H9 (cell line): ENCODE measurements around the gene ZNF775. TPM values are rescaled to one million over a fixed set of nuclear protein-coding genes. Genes with fewer than 3 reads are reported as not detected.

Source experiments
- DNase-seq: peaks from one replicate; pipeline ENCODE4 v3.0.0-alpha.2; 2017
- H2AFZ ChIP-seq: one replicate; pipeline ENCODE4 v1.6.1; 2013; ENCODE audit warnings: mild to moderate bottlenecking, low read length, control low read depth, moderate library complexity
- H2AK5ac ChIP-seq: 2 replicates; pipeline ENCODE4 v1.6.1; 2013; ENCODE audit warnings: low read length, control low read depth, mixed read lengths; ENCODE audit not compliant: insufficient read length
- H2BK120ac ChIP-seq: one replicate; pipeline ENCODE4 v1.6.1; 2013; ENCODE audit warnings: low read depth, mild to moderate bottlenecking, low read length, control low read depth, inconsistent platforms; ENCODE audit not compliant: poor library complexity, severe bottlenecking
- H2BK12ac ChIP-seq: 2 replicates; pipeline ENCODE4 v1.6.1; 2013; ENCODE audit warnings: low read length, control low read depth, mixed read lengths, low read depth; ENCODE audit not compliant: insufficient read length
- H2BK15ac ChIP-seq: 2 replicates; pipeline ENCODE4 v1.6.1; 2013; ENCODE audit warnings: low read depth, low read length, control low read depth
- H2BK20ac ChIP-seq: one replicate; pipeline ENCODE4 v1.6.1; 2013; ENCODE audit warnings: low read depth, mild to moderate bottlenecking, low read length, control low read depth, inconsistent platforms; ENCODE audit not compliant: poor library complexity, severe bottlenecking
- H2BK5ac ChIP-seq: 2 replicates; pipeline ENCODE4 v1.6.1; 2013; ENCODE audit warnings: low read length, control low read depth, mixed read lengths; ENCODE audit not compliant: insufficient read length
- H3K14ac ChIP-seq: 2 replicates; pipeline ENCODE4 v1.6.1; 2013; ENCODE audit warnings: low read length, control low read depth; ENCODE audit not compliant: insufficient read depth
- H3K18ac ChIP-seq: 2 replicates; pipeline ENCODE4 v1.6.1; 2013; ENCODE audit warnings: low read depth, mild to moderate bottlenecking, mixed read lengths, low read length, control low read depth; ENCODE audit not compliant: insufficient read length
- H3K23ac ChIP-seq: 2 replicates; pipeline ENCODE4 v1.6.1; 2013; ENCODE audit warnings: low read length, control low read depth, mixed read lengths, low read depth; ENCODE audit not compliant: insufficient read length
- H3K23me2 ChIP-seq: 2 replicates; pipeline ENCODE4 v1.6.1; 2013; ENCODE audit warnings: low read depth, mild to moderate bottlenecking, mixed read lengths, low read length, control low read depth; ENCODE audit not compliant: insufficient read length, poor library complexity, severe bottlenecking
- H3K27ac ChIP-seq: 2 replicates; pipeline ENCODE4 v1.5.1; 2013; ENCODE audit warnings: low read length, control low read depth, mixed read lengths, low read depth; ENCODE audit not compliant: insufficient read length
- H3K27me3 ChIP-seq: 2 replicates; pipeline ENCODE4 v1.6.1; 2013; ENCODE audit warnings: low read length, control low read depth, inconsistent platforms; ENCODE audit not compliant: insufficient read depth
- H3K4ac ChIP-seq: 2 replicates; pipeline ENCODE4 v1.6.1; 2013; ENCODE audit warnings: low read depth, mild to moderate bottlenecking, control low read depth, inconsistent platforms, low read length, moderate library complexity
- H3K4me1 ChIP-seq: 2 replicates; pipeline ENCODE4 v1.6.1; 2013; ENCODE audit warnings: low read length, control low read depth, inconsistent platforms; ENCODE audit not compliant: insufficient read depth
- H3K4me2 ChIP-seq: 2 replicates; pipeline ENCODE4 v1.6.1; 2013; ENCODE audit warnings: low read length, control low read depth, mixed read lengths; ENCODE audit not compliant: insufficient read length, insufficient read depth
- H3K56ac ChIP-seq: 2 replicates; pipeline ENCODE4 v1.6.1; 2013; ENCODE audit warnings: low read depth, mild to moderate bottlenecking, mixed read lengths, low read length, control low read depth; ENCODE audit not compliant: insufficient read length
- H3K79me1 ChIP-seq: 2 replicates; pipeline ENCODE4 v1.6.1; 2013; ENCODE audit warnings: low read depth, mild to moderate bottlenecking, moderate library complexity, low read length, control low read depth, inconsistent platforms; ENCODE audit not compliant: insufficient read depth, poor library complexity, severe bottlenecking
- H3K79me2 ChIP-seq: 2 replicates; pipeline ENCODE4 v1.6.1; 2013; ENCODE audit warnings: low read length, control low read depth, inconsistent platforms; ENCODE audit not compliant: insufficient read depth
- H3K9ac ChIP-seq: 2 replicates; pipeline ENCODE4 v1.6.1; 2013; ENCODE audit warnings: low read length, control low read depth, mixed read lengths; ENCODE audit not compliant: insufficient read length; ENCODE audit errors: extremely low read depth
- H3K9me3 ChIP-seq: one replicate; pipeline ENCODE4 v1.6.1; 2013; ENCODE audit warnings: low read depth, low read length, inconsistent platforms; ENCODE audit not compliant: control insufficient read depth
- H3T11ph ChIP-seq: one replicate; pipeline ENCODE4 v1.6.1; 2013; ENCODE audit warnings: mild to moderate bottlenecking, low read length, control low read depth, inconsistent platforms
- H4K20me1 ChIP-seq: one replicate; pipeline ENCODE4 v1.6.1; 2013; ENCODE audit not compliant: control insufficient read depth, insufficient read length, insufficient read depth
- H4K5ac ChIP-seq: 2 replicates; pipeline ENCODE4 v1.6.1; 2013; ENCODE audit warnings: low read depth, mild to moderate bottlenecking, mixed read lengths, low read length, control low read depth; ENCODE audit not compliant: insufficient read length
- H4K8ac ChIP-seq: replicated peaks from 2 replicates; pipeline ENCODE4 v1.6.1; 2013; ENCODE audit warnings: low read length, control low read depth, mixed read lengths, low read depth; ENCODE audit not compliant: insufficient read length
- H4K91ac ChIP-seq: 2 replicates; pipeline ENCODE4 v1.6.1; 2013; ENCODE audit warnings: low read depth, mild to moderate bottlenecking, moderate library complexity, mixed read lengths, low read length, control low read depth; ENCODE audit not compliant: insufficient read length
- H3K27ac Mint-ChIP-seq, 3 experiments: 2 replicates in 2 of 3; 3 replicates in 1 of 3; pipeline ENCODE4 v1.8.0; 2020 to 2021; ENCODE audit warnings: mixed read lengths in 3 of 3, mild to moderate bottlenecking in 1 of 3, moderate library complexity in 1 of 3
- H3K27me3 Mint-ChIP-seq: 2 replicates; pipeline ENCODE4 v1.8.0; 2021; ENCODE audit warnings: low read depth, mild to moderate bottlenecking, moderate library complexity, mixed read lengths
- H3K36me3 Mint-ChIP-seq, 3 experiments: 2 replicates in 2 of 3; 3 replicates in 1 of 3; pipeline ENCODE4 v1.8.0; 2020 to 2021; ENCODE audit warnings: low read depth in 3 of 3, mixed read lengths in 3 of 3; ENCODE audit not compliant: insufficient read depth in 1 of 3
- H3K4me1 Mint-ChIP-seq, 2 experiments: 2 replicates each; pipeline ENCODE4 v1.8.0; 2020; ENCODE audit warnings: mixed read lengths in 2 of 2
- H3K4me3 Mint-ChIP-seq, 2 experiments: 2 replicates in 1 of 2; 3 replicates in 1 of 2; pipeline ENCODE4 v1.8.0; 2020 to 2021; ENCODE audit warnings: mild to moderate bottlenecking in 2 of 2, mixed read lengths in 2 of 2, moderate library complexity in 1 of 2
- H3K9me3 Mint-ChIP-seq, 2 experiments: 2 replicates in 1 of 2; 3 replicates in 1 of 2; pipeline ENCODE4 v1.8.0; 2020; ENCODE audit warnings: mild to moderate bottlenecking in 2 of 2, mixed read lengths in 2 of 2, moderate library complexity in 1 of 2
- WGBS: extraction: QIAGEN DNeasy Blood & Tissue Kit; methylation state at CpG from one replicate; pipeline ENCODE4 v1.1.7; 2013; ENCODE audit warnings: missing lambda C conversion rate, low lambda C conversion rate, mixed read lengths; ENCODE audit not compliant: insufficient read length; ENCODE audit errors: extremely low coverage; 5-methylcytosine and 5-hydroxymethylcytosine counted together
- total RNA-seq: library from RNA; stranded (reverse); gene quantifications from 2 replicates; pipeline ENCODE4 v1.2.1, GENCODE V29; 2021
- TF ChIP-seq, protein P1 (sequence below): fragments of 200-600 bp; sonication (generic); conservative IDR thresholded peaks from 3 replicates; pipeline ENCODE4 v1.8.0; 2021; ENCODE audit warnings: antibody characterized with exemption, mild to moderate bottlenecking

The ZNF775 gene
- total RNA-seq, 1 experiment from 2014 or later: 10.5 TPM

DNA sequence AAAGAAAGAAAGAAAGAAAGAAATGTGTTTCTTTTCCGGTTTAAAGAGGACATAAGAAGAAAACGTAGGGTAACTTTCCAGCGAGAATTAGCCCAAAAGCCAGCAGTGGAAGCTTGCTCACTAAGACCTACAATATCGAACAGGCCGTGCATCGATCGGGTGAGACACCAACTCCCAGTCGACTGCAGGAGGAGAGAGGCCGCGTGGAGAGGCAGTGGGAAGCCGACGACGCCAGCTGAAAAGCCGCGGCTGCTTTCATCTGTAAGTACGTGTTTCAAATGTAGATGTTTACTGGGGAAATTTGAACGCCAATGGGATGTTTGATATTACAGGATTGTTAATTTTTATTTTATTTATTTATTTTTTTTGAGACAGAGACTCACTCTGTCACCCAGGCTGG, 42.7 kb downstream of the ZNF775 start:
- Histone ChIP-seq H3K18ac (no peak overlapping the region), H4K5ac (no peak overlapping the region), H2BK12ac (no peak overlapping the region), H2BK5ac (no peak overlapping the region), H3K79me2 (no peaks in the 10 kb centered on the region), H4K20me1 (no peaks in the 10 kb centered on the region), H3K9ac (no peak overlapping the region), H2BK20ac (no peak overlapping the region), H4K8ac (no peak overlapping the region), H3K23ac (no peak overlapping the region), H3K9me3 (no peaks in the 10 kb centered on the region), H2BK15ac (no peak overlapping the region), H2BK120ac (no peak overlapping the region), H4K91ac (no peak overlapping the region), H3K27me3 (no peaks in the 10 kb centered on the region), H3T11ph (no peak overlapping the region), H3K56ac (no peak overlapping the region), H3K4me2 (no peak overlapping the region), H2AK5ac (no peak overlapping the region), H3K4me1 (no peaks in the 10 kb centered on the region; the same call in 1 of the 2 replicates), H3K27ac (no peak overlapping the region), H3K23me2 (no peaks in the 10 kb centered on the region), H3K79me1 (no peaks in the 10 kb centered on the region), H3K14ac (no peak overlapping the region), H3K4ac (no peak overlapping the region), H2AFZ (no peak overlapping the region)
- Mint-ChIP-seq H3K27ac (no peak overlapping the region), H3K4me1 (peaks cover 12 to 21% of the 10 kb centered on the region in 2 experiments), H3K9me3 (no peaks in the 10 kb centered on the region; a peak in 2 of 5 replicates), H3K36me3 (no peaks in the 10 kb centered on the region), H3K27me3 (peaks cover 14% of the 10 kb centered on the region), H3K4me3 (no peak overlapping the region)
- TF ChIP-seq, protein P1, sequence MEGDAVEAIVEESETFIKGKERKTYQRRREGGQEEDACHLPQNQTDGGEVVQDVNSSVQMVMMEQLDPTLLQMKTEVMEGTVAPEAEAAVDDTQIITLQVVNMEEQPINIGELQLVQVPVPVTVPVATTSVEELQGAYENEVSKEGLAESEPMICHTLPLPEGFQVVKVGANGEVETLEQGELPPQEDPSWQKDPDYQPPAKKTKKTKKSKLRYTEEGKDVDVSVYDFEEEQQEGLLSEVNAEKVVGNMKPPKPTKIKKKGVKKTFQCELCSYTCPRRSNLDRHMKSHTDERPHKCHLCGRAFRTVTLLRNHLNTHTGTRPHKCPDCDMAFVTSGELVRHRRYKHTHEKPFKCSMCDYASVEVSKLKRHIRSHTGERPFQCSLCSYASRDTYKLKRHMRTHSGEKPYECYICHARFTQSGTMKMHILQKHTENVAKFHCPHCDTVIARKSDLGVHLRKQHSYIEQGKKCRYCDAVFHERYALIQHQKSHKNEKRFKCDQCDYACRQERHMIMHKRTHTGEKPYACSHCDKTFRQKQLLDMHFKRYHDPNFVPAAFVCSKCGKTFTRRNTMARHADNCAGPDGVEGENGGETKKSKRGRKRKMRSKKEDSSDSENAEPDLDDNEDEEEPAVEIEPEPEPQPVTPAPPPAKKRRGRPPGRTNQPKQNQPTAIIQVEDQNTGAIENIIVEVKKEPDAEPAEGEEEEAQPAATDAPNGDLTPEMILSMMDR: no peak
- WGBS: no CpG with 5 or more reads among the region's 17 CpGs
- DNase-seq: peak; percentile 22
